Midbrain (tissue), 1 donor: ENCODE measurements around the gene MUS81.

Source experiments
- DNase-seq: peaks from one replicate; lab custom pipeline; 2025; lab: John Stamatoyannopoulos, UW

The MUS81 gene

GRCh38 chr11:65861165-65861505 is 902 bp downstream of the MUS81 start:
- DNase-seq, result no peak

GRCh38 chr11:65861533-65862183 is 1.4 kb downstream of the MUS81 start:
- DNase-seq, result no peak

GRCh38 chr11:65862191-65862735 is 2.0 kb downstream of the MUS81 start:
- DNase-seq, result no peak

GRCh38 chr11:65862941-65863888 is 3.0 kb downstream of the MUS81 start:
- DNase-seq, result no peak

GRCh38 chr11:65863889-65864705 is 3.9 kb downstream of the MUS81 start:
- no peak for DNase-seq

GRCh38 chr11:65864706-65865471 is 4.7 kb downstream of the MUS81 start:
- no peak for DNase-seq

- no peak for DNase-seq
These were observed 5.4 kb downstream of the MUS81 start for GRCh38 chr11:65865550-65866172.

- DNase-seq, result no peak
These were observed 6.5 kb downstream of the MUS81 start for GRCh38 chr11:65866509-65867283.

GRCh38 chr11:65867284-65868071 is 7.2 kb downstream of the MUS81 start:
- DNase-seq, result no peak

GRCh38 chr11:65868076-65868667 is 7.9 kb downstream of the MUS81 start:
- DNase-seq, result peak; percentile 22

- no peak for DNase-seq
These were observed 8.7 kb downstream of the MUS81 start for GRCh38 chr11:65868907-65869306.

- no peak for DNase-seq
These were observed 9.5 kb downstream of the MUS81 start for GRCh38 chr11:65869643-65870306.

GRCh38 chr11:65870307-65870658 is 10.1 kb downstream of the MUS81 start:
- DNase-seq, result no peak

GRCh38 chr11:65870706-65871681 is 10.8 kb downstream of the MUS81 start:
- no peak for DNase-seq

GRCh38 chr11:65871811-65872548 is 11.7 kb downstream of the MUS81 start:
- DNase-seq, result peak; percentile 3

- no peak for DNase-seq
These were observed 12.5 kb downstream of the MUS81 start, which contains the start of gene EFEMP2 for GRCh38 chr11:65872586-65873317. Gene EFEMP2 (minus strand): TSS chr11:65872800. CDS start chr11:65872354, 446 bp downstream.
